HFFc6 (cell line): ENCODE measurements around the gene TAF7L. TPM values are rescaled to one million over a fixed set of nuclear protein-coding genes. Genes with fewer than 3 reads are reported as not detected.

Source experiments
- DNase-seq: peaks from one replicate; pipeline ENCODE4 v3.0.0-alpha.2; 2018
- H3K27ac Mint-ChIP-seq: 2 replicates; pipeline ENCODE4 v1.8.0; 2020; ENCODE audit warnings: mild to moderate bottlenecking, mixed read lengths
- H3K27me3 Mint-ChIP-seq: 2 replicates; pipeline ENCODE4 v1.8.0; 2021; ENCODE audit warnings: mild to moderate bottlenecking, moderate library complexity, mixed read lengths; ENCODE audit not compliant: insufficient read depth
- H3K36me3 Mint-ChIP-seq: 2 replicates; pipeline ENCODE4 v1.8.0; 2021; ENCODE audit warnings: low read depth, mixed read lengths
- H3K4me1 Mint-ChIP-seq: 2 replicates; pipeline ENCODE4 v1.8.0; 2020; ENCODE audit warnings: low read depth, mixed read lengths
- H3K4me3 Mint-ChIP-seq: 2 replicates; pipeline ENCODE4 v1.8.0; 2020; ENCODE audit warnings: mild to moderate bottlenecking, moderate library complexity, mixed read lengths
- H3K9me3 Mint-ChIP-seq: 2 replicates; pipeline ENCODE4 v1.8.0; 2020; ENCODE audit warnings: mild to moderate bottlenecking, mixed read lengths
- total RNA-seq, 6 experiments: library from RNA; stranded (reverse); fragmentation: NEBNext Ultra II Directional; extraction: Animal tissue kit (Norgen Biotek cat#: 25700); gene quantifications; 2 replicates in 1 of 6; 3 replicates in 5 of 6; pipeline ENCODE4 v1.2.3, GENCODE V29; 2021
- TF ChIP-seq, protein P1 (sequence below): fragments of 200-600 bp; sonication (generic); IDR thresholded peaks from 2 replicates; pipeline ENCODE4 v1.5.0; 2021; ENCODE audit warnings: antibody characterized with exemption, mild to moderate bottlenecking

Gene TAF7L
- total RNA-seq, 6 experiments from 2014 or later, result 0.15 to 0.59 (median 0.36) TPM

DNA sequence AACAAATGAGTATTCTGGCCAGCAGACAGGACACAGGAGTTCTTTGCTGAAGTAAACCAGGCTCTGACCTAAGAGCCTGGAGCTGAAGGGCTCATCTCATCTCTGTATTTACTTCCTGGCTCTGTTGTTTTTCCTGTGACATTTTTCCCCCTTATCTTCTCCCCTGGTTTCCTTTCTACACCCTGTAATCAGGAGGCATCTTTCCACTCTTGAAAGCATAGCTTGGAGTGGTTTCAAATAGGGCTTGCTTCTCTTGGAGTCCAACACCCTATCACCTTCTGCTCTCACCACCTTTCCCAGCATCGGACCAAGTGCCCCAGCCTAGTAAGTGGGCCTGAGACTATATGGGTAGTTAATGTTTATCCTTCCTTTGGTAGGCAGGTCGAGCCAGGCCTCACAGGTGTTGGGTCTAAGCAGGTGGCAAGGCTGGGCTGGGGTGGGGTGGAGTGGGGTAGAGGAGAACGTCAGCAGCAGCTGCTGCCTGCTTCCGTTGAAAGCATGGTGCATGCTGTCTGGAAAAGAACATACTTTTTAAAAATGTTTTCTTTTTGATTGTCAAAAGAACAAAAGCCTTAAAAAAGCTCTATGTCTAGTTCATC lies 70.4 kb downstream of the TAF7L start:
- no peaks in the 10 kb centered on the region; the same call in 1 of the 2 replicates for H3K27me3 Mint-ChIP-seq

DNA sequence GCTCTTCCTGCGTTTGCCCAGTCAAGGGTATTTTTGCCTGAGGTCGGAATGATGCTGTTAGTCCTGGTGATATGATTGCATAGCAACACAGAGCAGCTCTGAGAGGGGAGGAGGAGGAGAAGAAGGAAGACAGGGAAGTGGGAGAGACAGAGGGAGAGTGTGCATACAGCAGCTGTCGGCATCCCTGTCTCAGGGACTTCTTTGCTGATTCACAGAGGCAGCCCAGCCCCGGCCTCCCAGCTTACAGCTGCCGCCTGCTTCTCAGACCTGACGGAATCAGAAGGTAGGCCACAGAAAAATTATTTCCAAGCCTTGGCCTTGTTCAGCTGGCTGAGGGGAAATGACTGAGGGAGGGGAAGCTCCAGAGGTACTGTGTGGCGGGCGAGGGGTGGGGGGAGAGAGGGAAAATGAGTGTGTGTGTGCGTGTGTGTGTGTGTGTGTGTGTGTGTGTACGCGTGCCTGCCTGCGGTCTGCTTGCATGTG lies 71.2 kb downstream of the TAF7L start:
- H3K27me3 Mint-ChIP-seq, result no peaks in the 10 kb centered on the region; the same call in 1 of the 2 replicates
- H3K27ac Mint-ChIP-seq, result peak overlapping the region; percentile 69

More for the DNA sequence above, 70.4 kb downstream of the TAF7L start:
- H3K4me3 Mint-ChIP-seq, result no peak overlapping the region
- no peaks in the 10 kb centered on the region for H3K9me3 Mint-ChIP-seq
- TF ChIP-seq, protein P1, sequence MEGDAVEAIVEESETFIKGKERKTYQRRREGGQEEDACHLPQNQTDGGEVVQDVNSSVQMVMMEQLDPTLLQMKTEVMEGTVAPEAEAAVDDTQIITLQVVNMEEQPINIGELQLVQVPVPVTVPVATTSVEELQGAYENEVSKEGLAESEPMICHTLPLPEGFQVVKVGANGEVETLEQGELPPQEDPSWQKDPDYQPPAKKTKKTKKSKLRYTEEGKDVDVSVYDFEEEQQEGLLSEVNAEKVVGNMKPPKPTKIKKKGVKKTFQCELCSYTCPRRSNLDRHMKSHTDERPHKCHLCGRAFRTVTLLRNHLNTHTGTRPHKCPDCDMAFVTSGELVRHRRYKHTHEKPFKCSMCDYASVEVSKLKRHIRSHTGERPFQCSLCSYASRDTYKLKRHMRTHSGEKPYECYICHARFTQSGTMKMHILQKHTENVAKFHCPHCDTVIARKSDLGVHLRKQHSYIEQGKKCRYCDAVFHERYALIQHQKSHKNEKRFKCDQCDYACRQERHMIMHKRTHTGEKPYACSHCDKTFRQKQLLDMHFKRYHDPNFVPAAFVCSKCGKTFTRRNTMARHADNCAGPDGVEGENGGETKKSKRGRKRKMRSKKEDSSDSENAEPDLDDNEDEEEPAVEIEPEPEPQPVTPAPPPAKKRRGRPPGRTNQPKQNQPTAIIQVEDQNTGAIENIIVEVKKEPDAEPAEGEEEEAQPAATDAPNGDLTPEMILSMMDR, result no peak
- H3K36me3 Mint-ChIP-seq, result no peaks in the 10 kb centered on the region
- H3K4me1 Mint-ChIP-seq, result peaks cover 26% of the 10 kb centered on the region
- DNase-seq, result no peak
- H3K27ac Mint-ChIP-seq, result no peak overlapping the region; the same call in 1 of the 2 replicates

DNA sequence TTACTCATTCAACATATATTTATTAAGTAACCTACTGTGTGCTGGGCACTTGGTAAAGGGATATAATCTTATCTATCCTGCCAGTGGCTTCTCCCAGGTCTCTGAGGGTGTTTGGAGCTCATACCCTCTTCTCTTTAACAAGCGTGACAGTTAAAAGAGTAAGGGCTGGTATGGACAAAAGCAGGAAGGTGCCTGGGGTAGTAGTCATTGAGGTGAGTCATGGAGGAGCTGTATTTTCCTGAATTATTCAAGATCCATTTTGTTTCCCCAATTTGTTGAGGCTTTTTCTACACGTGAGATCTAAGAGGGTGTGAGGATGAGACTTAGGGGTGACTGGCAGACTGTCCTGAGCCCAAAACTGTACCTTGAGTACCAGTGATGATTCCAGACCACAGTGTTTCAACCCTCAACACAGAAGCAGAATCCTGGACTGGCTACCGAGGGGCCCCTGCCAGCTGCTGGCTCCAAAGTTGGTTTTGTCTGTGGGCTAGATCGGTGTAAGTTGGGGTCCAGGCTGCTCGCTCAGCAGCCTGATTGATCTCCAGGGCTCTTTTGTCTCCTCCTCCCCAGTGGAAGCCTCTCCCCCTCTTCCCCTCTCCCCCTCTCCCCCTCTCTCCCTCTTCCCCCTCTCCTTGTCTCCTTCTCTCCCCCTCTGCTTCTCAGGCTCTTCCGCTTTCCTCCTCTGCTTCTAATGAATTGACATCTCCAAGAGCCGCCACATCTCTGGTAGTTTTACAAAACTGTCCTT lies 71.8 kb downstream of the TAF7L start, which contains the start of gene DRP2:
DRP2 (plus strand) TSS at position 671 of the 748 bp plus-strand sequence. CDS start 11,862 bp downstream, outside the sequence.
- Mint-ChIP-seq H3K9me3 (no peaks in the 10 kb centered on the region), H3K27me3 (no peaks in the 10 kb centered on the region; the same call in 1 of the 2 replicates), H3K27ac (peak within 1 kb of the TSS; percentile 76), H3K4me1 (peaks cover 26% of the 10 kb centered on the region), H3K4me3 (no peak within 1 kb of the TSS; the same call in 1 of the 2 replicates), H3K36me3 (no peaks in the 10 kb centered on the region)
- TF ChIP-seq, protein P1, result no peak
- peak; percentile 28 for DNase-seq

More for the DNA sequence above, 71.2 kb downstream of the TAF7L start:
- no peaks in the 10 kb centered on the region for H3K9me3 Mint-ChIP-seq
- peak; percentile 2 for DNase-seq
- peaks cover 26% of the 10 kb centered on the region for H3K4me1 Mint-ChIP-seq
- TF ChIP-seq, protein P1, result no peak
- H3K36me3 Mint-ChIP-seq, result no peaks in the 10 kb centered on the region
- no peak overlapping the region for H3K4me3 Mint-ChIP-seq

Other genes starting within 250 kb of the TAF7L start
- 10 to 100 TPM; 14.5 to 16.2 (median 15.7) TPM for gene TRMT2B, start 239.2 kb downstream of the TAF7L start, total RNA-seq
- gene TMEM35A, start 212.5 kb downstream of the TAF7L start, total RNA-seq, result 1 to 10 TPM; 2.3 to 4.5 (median 3.8) TPM
- gene CENPI, start 193.1 kb downstream of the TAF7L start, total RNA-seq, result 10 to 100 TPM in 5 of 6 experiments, 1 to 10 TPM in 1; 6.7 to 15.7 (median 14.3) TPM
- gene DRP2, start 71.5 kb downstream of the TAF7L start, total RNA-seq, result under 1 TPM; 0.30 to 0.55 (median 0.37) TPM
- 10 to 100 TPM; 15.2 to 23.8 (median 19.7) TPM for gene TIMM8A, start 57.4 kb upstream of the TAF7L start, total RNA-seq
- gene BTK, start 94.9 kb upstream of the TAF7L start, total RNA-seq, result not detected
- gene RPL36A, start 99.7 kb upstream of the TAF7L start, total RNA-seq, result 100 to 1,000 TPM; 127 to 361 (median 160) TPM
- gene GLA, start 116.6 kb upstream of the TAF7L start, total RNA-seq, result 10 to 100 TPM; 40.3 to 65.8 (median 45.0) TPM
- gene HNRNPH2, start 116.9 kb upstream of the TAF7L start, total RNA-seq, result 10 to 100 TPM; 60.5 to 74.5 (median 68.1) TPM
- gene ARMCX4, start 194.1 kb upstream of the TAF7L start, total RNA-seq, result 10 to 100 TPM; 11.1 to 14.7 (median 12.9) TPM